Epithelial cell of proximal tubule (primary cell): Measurements from ENCODE around the gene SH3BGRL3. TPM values are rescaled to one million over a fixed set of nuclear protein-coding genes. Genes with fewer than 3 reads are reported as not detected.

Source experiments
- DNase-seq: peaks from one replicate; pipeline ENCODE4 v3.0.0-alpha.2; 2011; ENCODE audit warnings: low read depth
- H3K4me3 ChIP-seq: 2 replicates; pipeline ENCODE4 v1.5.1; 2011; ENCODE audit warnings: low read depth, mild to moderate bottlenecking, low read length
- total RNA-seq: library from RNA; depleted of rRNA; stranded (reverse); fragments of >200 nt; gene quantifications from 2 replicates; pipeline ENCODE4 v1.2.3, GENCODE V29; 2015
- TF ChIP-seq, protein P1 (sequence below): conservative IDR thresholded peaks from 2 replicates; pipeline ENCODE4 v1.5.1; 2012; ENCODE audit warnings: low read depth, mild to moderate bottlenecking, low read length

Gene SH3BGRL3
- total RNA-seq, 1 donor from 2014 or later: 184 TPM

DNA sequence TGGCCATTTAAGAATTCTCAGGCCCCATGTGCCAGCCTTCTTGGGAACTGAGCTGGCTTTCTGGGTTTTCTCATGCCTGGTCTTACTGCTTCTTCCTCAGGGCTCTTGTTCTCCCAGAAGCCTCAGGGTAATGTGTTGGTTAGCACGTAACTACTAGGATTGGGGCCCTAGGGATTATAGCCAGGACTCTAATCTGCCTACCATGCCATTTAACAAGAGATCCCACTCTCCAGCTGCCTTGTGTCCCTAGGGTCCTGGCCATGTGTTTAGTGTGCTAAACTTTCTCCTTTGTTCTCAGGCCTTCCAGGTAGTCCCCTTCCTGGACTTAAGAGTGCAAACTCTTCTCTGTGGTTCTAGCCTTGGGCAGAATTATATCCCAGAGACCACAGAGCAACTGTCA lies 2.2 kb upstream of the SH3BGRL3 start:
- H3K4me3 ChIP-seq: no peak overlapping the region
- DNase-seq: no peak
- TF ChIP-seq, protein P1, sequence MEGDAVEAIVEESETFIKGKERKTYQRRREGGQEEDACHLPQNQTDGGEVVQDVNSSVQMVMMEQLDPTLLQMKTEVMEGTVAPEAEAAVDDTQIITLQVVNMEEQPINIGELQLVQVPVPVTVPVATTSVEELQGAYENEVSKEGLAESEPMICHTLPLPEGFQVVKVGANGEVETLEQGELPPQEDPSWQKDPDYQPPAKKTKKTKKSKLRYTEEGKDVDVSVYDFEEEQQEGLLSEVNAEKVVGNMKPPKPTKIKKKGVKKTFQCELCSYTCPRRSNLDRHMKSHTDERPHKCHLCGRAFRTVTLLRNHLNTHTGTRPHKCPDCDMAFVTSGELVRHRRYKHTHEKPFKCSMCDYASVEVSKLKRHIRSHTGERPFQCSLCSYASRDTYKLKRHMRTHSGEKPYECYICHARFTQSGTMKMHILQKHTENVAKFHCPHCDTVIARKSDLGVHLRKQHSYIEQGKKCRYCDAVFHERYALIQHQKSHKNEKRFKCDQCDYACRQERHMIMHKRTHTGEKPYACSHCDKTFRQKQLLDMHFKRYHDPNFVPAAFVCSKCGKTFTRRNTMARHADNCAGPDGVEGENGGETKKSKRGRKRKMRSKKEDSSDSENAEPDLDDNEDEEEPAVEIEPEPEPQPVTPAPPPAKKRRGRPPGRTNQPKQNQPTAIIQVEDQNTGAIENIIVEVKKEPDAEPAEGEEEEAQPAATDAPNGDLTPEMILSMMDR: no peak

DNA sequence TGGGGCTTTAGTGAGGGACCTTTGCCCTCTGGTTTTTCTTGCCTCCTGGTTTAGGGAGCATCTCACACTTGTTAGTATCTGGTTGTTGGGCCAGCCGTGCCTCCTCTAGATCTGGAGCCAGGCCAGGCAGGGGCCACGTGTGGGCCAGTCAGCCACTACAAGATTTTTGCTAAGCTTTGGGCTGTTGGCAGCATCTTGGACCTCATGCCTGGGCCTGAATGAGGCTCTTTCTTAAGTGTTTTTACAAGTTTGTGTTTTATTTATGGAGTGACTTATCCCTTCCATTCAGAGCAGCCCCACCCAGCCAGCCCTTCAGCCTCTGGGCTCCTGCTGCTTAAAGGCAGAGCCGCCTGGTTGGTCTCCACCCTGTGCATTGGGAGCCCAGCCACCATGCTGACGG lies 1.6 kb upstream of the SH3BGRL3 start:
- DNase-seq: no peak
- no peak overlapping the region for H3K4me3 ChIP-seq
- TF ChIP-seq, protein P1: no peak

DNA sequence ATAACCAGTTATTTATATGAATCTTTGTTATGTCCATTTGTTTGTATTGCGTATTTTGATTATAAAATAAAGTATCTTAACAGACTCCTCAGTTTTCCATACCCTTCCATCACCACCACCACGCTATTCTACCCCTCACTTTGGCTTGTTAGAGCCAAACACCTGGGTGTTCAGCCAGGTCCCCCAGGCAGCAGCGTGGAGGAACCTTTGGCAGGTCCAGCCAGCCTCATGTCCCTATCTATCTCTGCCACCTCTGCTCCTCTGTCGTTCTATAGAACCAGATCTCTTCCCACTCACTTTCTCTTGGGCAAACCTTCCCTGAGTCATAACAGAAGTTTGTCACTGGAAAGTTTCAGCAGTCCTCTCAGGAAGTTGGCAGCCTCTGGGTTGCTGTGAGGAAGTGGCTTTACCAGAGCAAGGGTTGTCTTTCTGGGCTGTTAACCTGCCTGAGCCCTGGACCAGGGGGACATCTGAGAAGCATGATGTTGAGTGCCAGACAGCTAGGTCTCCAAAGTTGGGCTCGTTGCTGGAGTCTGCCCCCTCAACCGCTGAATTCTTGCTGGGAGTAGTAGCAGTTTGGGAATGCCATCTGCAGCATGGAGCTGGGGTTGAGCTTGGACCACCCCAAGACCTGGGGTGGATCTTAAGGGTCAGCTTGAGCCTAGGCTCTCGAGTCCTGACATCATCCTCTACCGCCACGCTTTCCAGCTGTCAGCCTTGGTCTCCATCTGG lies 996 bp upstream of the SH3BGRL3 start:
- peak overlapping the region; percentile 95 for H3K4me3 ChIP-seq
- no peak for DNase-seq
- TF ChIP-seq, protein P1: no peak

DNA sequence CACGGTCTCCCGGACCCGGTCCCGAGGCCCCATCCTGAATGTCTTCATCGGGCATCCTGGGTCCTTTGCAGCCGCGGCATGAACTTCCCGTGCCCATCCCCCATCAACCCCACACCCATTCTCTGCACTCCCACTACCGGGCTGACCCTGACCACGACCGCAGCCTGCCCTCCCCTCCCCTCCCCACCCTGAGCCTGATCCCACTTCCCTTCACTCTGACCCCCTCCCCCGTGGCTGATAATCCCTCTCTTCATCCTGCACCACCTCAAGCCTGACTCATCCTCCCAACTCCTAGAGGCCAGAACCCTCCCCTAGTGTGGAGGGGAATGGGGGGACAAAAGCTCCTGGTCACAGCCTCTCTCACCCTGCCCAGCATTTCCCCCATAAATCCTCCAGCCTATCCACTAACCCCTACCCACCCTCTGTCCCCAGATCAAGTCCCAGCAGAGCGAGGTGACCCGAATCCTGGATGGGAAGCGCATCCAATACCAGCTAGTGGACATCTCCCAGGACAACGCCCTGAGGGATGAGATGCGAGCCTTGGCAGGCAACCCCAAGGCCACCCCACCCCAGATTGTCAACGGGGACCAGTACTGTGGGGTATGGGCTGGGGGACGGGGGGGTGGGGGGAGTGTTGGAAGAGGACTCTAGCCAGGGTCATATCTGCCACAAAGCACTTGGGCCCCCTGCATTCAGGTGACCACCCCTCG lies 602 bp downstream of the SH3BGRL3 start:
- H3K4me3 ChIP-seq: peak overlapping the region; percentile 95
- DNase-seq: no peak
- TF ChIP-seq, protein P1: no peak

DNA sequence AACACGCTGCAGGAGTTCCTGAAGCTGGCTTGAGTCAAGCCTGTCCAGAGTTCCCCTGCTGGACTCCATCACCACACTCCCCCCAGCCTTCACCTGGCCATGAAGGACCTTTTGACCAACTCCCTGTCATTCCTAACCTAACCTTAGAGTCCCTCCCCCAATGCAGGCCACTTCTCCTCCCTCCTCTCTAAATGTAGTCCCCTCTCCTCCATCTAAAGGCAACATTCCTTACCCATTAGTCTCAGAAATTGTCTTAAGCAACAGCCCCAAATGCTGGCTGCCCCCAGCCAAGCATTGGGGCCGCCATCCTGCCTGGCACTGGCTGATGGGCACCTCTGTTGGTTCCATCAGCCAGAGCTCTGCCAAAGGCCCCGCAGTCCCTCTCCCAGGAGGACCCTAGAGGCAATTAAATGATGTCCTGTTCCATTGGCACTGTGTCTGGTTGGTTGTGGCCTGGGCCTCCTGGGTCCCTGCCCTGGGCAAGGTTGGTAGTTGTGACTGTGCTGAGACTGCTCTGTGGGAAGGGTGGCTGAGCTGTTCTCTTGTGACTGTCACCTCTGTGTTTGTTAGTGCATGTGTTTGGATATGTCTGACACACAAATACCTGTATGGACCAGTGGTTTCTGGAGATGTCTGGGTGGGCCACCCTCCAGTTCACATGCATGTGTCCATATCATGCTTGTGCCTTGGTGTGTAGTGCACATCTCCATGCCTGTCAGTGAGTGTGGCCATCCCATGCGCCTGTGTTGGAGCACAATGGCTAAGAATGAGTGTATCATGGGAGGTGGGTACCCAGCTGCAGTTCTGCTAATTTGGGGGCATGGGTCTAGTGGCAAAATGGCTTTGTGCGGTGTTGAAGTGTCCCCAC lies 1.4 kb downstream of the SH3BGRL3 start:
- no peak for DNase-seq
- TF ChIP-seq, protein P1: no peak
- H3K4me3 ChIP-seq: peak overlapping the region; percentile 95

DNA sequence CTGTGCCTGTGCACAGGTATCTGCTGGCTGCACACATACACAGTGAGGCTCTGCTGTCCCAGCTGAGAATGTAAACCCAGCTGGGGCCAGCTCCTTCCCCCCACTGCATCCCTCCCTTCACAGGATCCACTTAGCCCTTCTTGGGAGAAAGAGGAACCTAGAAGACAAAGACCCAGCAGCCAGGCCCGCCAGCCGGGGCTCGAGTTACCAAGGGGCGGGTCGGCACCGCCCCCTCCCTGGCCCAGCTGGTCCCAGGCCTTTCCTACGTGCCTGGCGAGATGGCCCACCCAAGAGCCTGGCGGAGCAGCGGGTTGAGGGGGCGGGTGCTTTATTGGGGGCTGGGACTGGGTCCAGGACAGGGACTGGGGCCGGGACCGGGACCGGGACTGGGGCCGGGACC lies 2.1 kb downstream of the SH3BGRL3 start:
- no peak for DNase-seq
- no peak overlapping the region for H3K4me3 ChIP-seq
- TF ChIP-seq, protein P1: no peak
